PFSK-1 (cell line): ENCODE measurements around the gene MAN1C1.

Source experiments
- FOXP2 ChIP-seq: optimal IDR thresholded peaks from 2 replicates; pipeline ENCODE3; 2011; ENCODE audit warnings: borderline replicate concordance, control low read depth, inconsistent platforms; ENCODE audit not compliant: insufficient read depth; ENCODE audit errors: extremely low read length, extremely low read depth
- POLR2AphosphoS5 ChIP-seq: IDR thresholded peaks from 2 replicates; pipeline ENCODE4 v1.6.1; 2012; ENCODE audit warnings: low read depth, mild to moderate bottlenecking, control low read depth, low read length, moderate library complexity
- REST ChIP-seq, 2 experiments: IDR thresholded peaks; 2 replicates each; pipeline versions ENCODE4 v1.6.1 to v1.8.0; 2011 to 2012; ENCODE audit warnings: low read depth in 2 of 2, low read length in 2 of 2, control low read depth in 1 of 2, inconsistent platforms in 1 of 2, mild to moderate bottlenecking in 1 of 2, moderate library complexity in 1 of 2; ENCODE audit not compliant: insufficient read depth in 1 of 2
- SIN3A ChIP-seq: IDR thresholded peaks from 2 replicates; pipeline ENCODE4 v1.6.1; 2012; ENCODE audit warnings: mild to moderate bottlenecking, low read length, moderate library complexity, borderline replicate concordance; ENCODE audit not compliant: insufficient read depth
- TAF1 ChIP-seq: IDR thresholded peaks from 2 replicates; pipeline ENCODE4 v1.6.1; 2012; ENCODE audit warnings: low read length, control low read depth, borderline replicate concordance; ENCODE audit not compliant: insufficient read depth

MAN1C1 gene

GRCh38 chr1:25687221-25688017 is 70.8 kb downstream of the MAN1C1 start:
- TF ChIP-seq FOXP2 (no peak), SIN3A (no peak), POLR2AphosphoS5 (no peak), TAF1 (no peak), REST (IDR thresholded peaks at IDR 0.05; ENCODE audit: insufficient read depth in 1 of 2, low read depth in 2 of 2, low read length in 2 of 2) (no peak)

- no peak for TF ChIP-seq FOXP2
- TF ChIP-seq TAF1, result no peak
- TF ChIP-seq SIN3A, result no peak
- TF ChIP-seq POLR2AphosphoS5, result no peak
These were observed 72.0 kb downstream of the MAN1C1 start for GRCh38 chr1:25688390-25689119.

- TF ChIP-seq TAF1 (no peak), REST (IDR thresholded peaks at IDR 0.05; ENCODE audit: insufficient read depth in 1 of 2, low read depth in 2 of 2, low read length in 2 of 2) (no peak)
These were observed 73.2 kb downstream of the MAN1C1 start for GRCh38 chr1:25689686-25690381.

- no peak for TF ChIP-seq REST (IDR thresholded peaks at IDR 0.05; ENCODE audit: insufficient read depth in 1 of 2, low read depth in 2 of 2, low read length in 2 of 2)
- no peak for TF ChIP-seq SIN3A
- no peak for TF ChIP-seq TAF1
- no peak for TF ChIP-seq FOXP2
- TF ChIP-seq POLR2AphosphoS5, result no peak
These were observed 73.9 kb downstream of the MAN1C1 start for GRCh38 chr1:25690396-25690956.

GRCh38 chr1:25691211-25691610 is 74.6 kb downstream of the MAN1C1 start:
- TF ChIP-seq REST (IDR thresholded peaks at IDR 0.05; ENCODE audit: insufficient read depth in 1 of 2, low read depth in 2 of 2, low read length in 2 of 2) (no peak), SIN3A (no peak), POLR2AphosphoS5 (no peak), TAF1 (no peak), FOXP2 (no peak)
